Epithelial cell of proximal tubule (primary cell): ENCODE measurements around the gene RBM47. TPM values are rescaled to one million over a fixed set of nuclear protein-coding genes. Genes with fewer than 3 reads are reported as not detected.
"Not testable (repeated sequence)": the region's sequence is repeated elsewhere in the genome, so short reads cannot be mapped to it uniquely, and the experiment has no call there.

Experiments used
- DNase-seq: peaks from one replicate; pipeline ENCODE4 v3.0.0-alpha.2; 2011; ENCODE audit warnings: low read depth
- H3K4me3 ChIP-seq: 2 replicates; pipeline ENCODE4 v1.5.1; 2011; ENCODE audit warnings: low read depth, mild to moderate bottlenecking, low read length
- total RNA-seq: library from RNA; depleted of rRNA; stranded (reverse); fragments of >200 nt; gene quantifications from 2 replicates; pipeline ENCODE4 v1.2.3, GENCODE V29; 2015
- TF ChIP-seq, protein P1 (sequence below): conservative IDR thresholded peaks from 2 replicates; pipeline ENCODE4 v1.5.1; 2012; ENCODE audit warnings: low read depth, mild to moderate bottlenecking, low read length

RBM47 gene
- total RNA-seq, 1 donor from 2014 or later = 42.9 TPM

DNA sequence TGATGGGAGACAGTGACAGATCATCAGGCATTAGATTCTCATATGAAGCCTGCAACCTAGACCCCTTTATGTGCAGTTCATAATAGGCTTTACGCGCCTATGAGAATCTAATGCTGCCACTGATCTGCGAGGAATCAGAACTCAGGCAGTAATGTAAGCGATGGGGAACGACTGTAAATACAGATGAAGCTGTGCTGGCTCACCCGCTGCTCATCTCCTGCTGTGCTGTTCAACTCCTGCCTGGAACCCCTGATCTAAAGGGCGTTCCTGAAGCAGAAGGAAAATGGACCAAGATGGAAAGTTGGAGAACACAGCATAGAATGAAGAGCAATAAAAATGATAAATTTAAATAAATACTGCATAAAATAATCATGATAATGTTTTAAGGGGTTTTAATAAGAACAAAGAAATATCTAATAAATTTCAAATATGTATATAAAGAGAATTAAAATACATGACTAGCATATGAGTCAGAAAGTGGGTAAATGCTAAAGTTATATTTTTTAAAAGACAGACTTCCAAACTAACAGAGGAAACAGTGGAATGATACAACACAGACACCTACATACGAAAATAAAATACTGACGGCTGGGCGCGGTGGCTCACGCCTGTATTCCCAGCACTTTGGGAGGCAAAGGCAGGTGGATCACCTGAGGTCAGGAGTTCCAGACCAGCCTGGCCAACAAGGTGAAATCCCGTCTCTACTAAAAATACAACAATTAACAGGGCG lies 59.2 kb downstream of the RBM47 start:
- no peak for DNase-seq
- TF ChIP-seq, protein P1, sequence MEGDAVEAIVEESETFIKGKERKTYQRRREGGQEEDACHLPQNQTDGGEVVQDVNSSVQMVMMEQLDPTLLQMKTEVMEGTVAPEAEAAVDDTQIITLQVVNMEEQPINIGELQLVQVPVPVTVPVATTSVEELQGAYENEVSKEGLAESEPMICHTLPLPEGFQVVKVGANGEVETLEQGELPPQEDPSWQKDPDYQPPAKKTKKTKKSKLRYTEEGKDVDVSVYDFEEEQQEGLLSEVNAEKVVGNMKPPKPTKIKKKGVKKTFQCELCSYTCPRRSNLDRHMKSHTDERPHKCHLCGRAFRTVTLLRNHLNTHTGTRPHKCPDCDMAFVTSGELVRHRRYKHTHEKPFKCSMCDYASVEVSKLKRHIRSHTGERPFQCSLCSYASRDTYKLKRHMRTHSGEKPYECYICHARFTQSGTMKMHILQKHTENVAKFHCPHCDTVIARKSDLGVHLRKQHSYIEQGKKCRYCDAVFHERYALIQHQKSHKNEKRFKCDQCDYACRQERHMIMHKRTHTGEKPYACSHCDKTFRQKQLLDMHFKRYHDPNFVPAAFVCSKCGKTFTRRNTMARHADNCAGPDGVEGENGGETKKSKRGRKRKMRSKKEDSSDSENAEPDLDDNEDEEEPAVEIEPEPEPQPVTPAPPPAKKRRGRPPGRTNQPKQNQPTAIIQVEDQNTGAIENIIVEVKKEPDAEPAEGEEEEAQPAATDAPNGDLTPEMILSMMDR = no peak
- no peak overlapping the region for H3K4me3 ChIP-seq

DNA sequence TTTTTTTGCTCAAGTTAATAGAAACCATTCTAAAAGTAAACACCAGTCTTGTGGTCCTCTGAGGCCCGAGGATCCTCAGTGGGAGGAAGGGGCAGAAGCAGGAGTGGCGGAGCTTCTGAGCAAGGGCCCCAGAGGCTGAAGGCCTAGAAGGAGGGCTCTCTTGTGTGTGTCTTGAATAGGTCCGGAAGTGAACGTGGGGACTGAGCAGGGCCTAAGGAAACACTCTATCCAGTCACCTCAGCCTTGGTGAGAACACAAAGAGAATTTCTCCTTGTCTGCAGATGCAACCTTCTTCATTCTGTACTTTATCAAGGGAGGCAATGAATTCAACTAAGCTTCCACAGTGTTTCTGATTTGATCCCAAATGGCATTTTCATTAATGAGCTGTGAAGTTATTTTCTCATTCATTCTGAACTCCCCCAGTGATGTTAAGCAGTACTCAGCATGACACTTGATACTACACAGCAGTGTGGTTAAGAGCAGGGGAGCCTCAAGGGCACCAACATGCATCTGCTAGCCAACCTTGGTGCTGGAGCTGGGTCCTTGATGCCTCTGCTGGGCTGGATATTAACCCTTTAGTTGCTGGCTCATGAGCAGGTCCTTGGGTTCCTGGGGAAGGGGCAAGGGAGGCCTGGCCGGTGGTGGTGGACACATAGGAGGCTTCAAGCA lies 64.7 kb downstream of the RBM47 start:
- TF ChIP-seq, protein P1 = no peak

DNA sequence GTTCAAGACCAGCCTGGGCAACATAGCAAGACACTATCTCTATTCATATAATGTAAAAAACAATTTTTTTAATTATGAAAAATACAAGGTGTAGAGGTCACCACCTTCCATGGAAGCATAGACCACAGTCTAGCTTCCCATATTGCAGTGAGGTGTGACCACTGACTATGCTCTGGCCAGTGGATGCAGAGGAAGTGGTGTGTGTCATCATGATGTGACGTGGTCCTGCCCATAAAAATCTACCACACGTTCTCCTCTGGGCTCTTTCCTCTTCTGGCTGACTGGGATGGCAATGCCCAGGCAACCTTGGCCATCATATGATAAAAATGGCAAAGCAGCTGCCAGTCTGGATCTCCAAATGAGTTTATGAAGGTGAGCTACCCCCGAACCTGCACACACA lies 65.7 kb downstream of the RBM47 start:
- no peak for DNase-seq
- TF ChIP-seq, protein P1 = no peak
- no peak overlapping the region for H3K4me3 ChIP-seq

More for the DNA sequence above, 64.7 kb downstream of the RBM47 start:
- H3K4me3 ChIP-seq = no peak overlapping the region
- no peak for DNase-seq

DNA sequence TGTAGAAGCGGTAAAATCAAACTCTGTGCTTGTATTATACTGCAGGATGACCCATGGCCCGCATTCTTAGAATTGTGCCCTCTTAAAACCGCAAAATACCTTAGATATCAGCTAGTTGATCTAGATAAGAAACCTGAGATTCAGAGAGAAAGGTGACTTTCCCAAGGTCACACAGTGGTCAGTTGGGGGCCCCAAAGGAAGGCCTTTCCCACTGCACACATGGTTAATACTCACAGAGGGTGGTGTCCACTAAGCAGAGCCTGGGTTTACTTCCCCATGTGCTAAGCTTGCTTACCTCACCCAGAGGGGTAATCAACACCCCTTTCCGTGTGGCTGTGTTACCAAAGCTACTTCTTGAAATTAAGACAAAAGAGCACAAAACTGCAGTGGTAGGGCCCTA lies 66.3 kb downstream of the RBM47 start:
- no peak overlapping the region for H3K4me3 ChIP-seq
- TF ChIP-seq, protein P1 = no peak
- DNase-seq = no peak

DNA sequence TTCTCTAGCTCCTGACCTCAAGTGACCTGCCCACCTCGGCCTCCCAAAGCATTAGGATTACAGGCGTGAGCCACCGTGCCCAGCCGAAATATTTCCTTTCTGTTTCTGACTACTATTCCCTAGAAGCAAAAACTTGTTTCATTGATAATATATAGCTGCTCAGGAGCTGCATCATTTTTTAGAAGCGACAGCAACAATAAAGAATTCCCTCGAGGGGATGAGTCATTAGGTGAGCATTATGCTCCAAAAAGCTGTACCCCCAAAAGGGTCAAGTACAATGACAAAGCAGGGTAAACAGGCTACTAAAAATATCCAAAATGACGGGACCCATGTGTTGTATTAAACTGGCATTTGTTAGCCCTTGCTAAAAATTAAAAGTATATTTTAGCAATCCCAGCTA lies 67.0 kb downstream of the RBM47 start:
- DNase-seq = no peak
- TF ChIP-seq, protein P1 = no peak
- H3K4me3 ChIP-seq = no peak overlapping the region

DNA sequence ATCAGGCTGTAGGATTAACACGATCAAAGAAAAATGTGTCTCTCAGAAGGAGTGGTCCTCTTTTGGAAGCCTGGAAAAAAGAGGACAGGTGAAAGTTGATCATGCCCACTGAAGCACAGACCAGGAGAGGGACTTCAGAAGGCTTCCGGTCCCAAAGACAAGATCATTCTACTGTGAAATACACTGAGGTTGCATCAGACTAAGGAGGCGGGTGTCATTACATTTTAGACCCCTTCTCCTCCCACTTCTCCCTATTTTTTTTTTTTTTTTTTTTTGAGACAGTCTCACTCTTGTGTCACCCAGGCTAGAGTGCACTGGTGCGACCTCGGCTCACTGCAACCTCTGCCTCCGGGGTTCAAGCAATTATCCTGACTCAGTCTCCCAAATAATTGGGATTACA lies 67.5 kb downstream of the RBM47 start:
- no peak overlapping the region for H3K4me3 ChIP-seq
- DNase-seq = no peak
- TF ChIP-seq, protein P1 = no peak

DNA sequence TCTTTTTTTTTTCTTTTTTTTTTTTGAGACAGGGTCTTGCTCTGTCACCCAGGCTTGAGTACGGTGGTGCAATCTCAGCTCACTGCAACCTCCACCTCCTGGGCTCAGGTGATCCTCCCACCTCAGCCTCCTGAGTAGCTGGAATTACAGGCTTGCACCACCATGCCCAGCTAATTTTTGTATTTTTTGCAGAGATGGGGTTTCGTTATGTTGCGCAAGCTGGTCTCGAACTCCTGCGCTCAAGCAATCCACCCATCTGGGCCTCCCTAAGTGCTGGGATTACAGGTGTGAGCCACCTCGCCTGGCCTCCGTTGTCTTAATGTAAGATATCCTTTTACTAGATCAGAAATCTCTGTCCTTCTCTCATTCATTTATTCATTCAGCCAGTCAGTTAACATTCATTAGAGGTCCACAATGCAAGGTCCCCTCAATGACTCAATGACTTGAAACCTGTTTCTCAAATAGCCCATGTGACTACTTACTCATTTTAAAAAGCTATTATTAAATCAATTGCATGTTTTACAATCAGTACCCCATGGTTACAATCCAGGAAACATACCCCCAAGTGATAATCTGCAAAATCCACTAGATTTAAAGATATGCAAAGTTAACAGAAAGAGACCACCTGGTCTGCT lies 68.0 kb downstream of the RBM47 start:
- DNase-seq, H3K4me3 ChIP-seq: not testable (repeated sequence)
